Neuron (in vitro differentiated cells): ENCODE results near the gene GREB1.

Experiments
- H2AFZ ChIP-seq: one replicate; pipeline ENCODE4 v1.6.1; 2013; ENCODE audit warnings: low read depth, mild to moderate bottlenecking, inconsistent platforms, low read length, moderate library complexity
- H3K27me3 ChIP-seq: one replicate; pipeline ENCODE4 v1.6.1; 2013; ENCODE audit warnings: low read length; ENCODE audit not compliant: insufficient read depth
- H3K36me3 ChIP-seq: one replicate; pipeline ENCODE4 v1.6.1; 2013; ENCODE audit warnings: low read length; ENCODE audit not compliant: insufficient read depth
- H3K4me1 ChIP-seq: one replicate; pipeline ENCODE4 v1.6.1; 2013; ENCODE audit warnings: low read length; ENCODE audit not compliant: insufficient read depth
- H3K4me3 ChIP-seq: 2 replicates; pipeline ENCODE4 v1.5.1; 2013; ENCODE audit warnings: mild to moderate bottlenecking, low read length, moderate library complexity
- H3K9me3 ChIP-seq: one replicate; pipeline ENCODE4 v1.6.1; 2013; ENCODE audit warnings: low read length

GREB1 gene

DNA sequence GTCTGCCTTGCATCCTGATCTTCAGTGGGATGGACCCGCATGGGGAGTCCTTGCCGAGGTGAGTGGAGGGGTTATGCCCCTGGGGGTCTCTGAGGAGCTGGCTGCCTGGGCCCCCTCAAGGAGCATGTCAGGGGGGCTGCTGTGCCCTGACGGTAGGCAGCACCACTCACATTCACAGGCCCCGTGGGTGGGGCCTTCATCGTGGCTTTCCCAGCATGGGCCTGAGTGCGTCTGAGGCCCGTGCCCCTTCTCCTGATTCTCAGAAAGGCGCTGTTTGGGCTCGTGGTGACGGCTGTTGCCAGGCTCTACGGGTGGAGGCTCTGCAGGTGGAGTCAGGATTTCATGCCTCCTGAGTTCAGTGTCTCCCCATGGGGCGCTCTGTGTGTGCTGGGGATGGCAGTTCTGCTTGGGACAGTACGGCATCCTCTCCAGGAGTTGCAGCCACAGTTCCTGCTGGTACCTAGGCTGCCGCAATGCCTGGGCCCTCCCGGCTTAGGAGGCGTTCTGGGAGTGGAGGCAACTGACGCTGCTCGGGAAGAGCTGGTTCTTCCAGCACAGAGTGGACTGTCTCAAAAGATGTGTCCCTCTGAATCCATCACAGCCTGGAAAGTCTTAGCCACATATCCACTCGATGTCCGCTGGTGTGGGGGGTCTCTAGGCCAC lies 78.8 kb downstream of the GREB1 start:
- Histone ChIP-seq H3K27me3 (no peaks in the 10 kb centered on the region), H3K9me3 (no peaks in the 10 kb centered on the region), H2AFZ (no peak overlapping the region), H3K36me3 (peaks cover 87% of the 10 kb centered on the region), H3K4me3 (no peak overlapping the region), H3K4me1 (no peaks in the 10 kb centered on the region)

DNA sequence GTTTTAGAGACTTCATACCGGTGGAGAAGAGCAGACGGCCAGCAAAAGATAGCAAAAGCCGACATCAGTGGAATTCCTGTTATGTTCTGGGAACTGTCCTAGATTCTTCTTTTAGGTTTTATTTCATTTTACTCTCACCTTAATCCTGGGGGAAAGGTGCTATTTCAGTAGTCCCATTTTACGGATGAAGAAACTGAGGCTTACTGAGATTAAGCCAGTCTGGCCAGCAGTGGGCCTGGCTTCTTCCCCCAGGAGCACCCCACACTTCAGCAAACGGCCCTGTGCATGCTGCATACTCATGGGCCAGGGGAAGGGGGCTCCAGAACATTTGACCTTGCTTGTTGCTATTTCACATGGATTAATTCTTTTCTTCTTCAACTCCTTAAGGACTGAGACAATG lies 79.5 kb downstream of the GREB1 start:
- Histone ChIP-seq H3K4me1 (no peaks in the 10 kb centered on the region), H3K36me3 (peaks cover 91% of the 10 kb centered on the region), H3K27me3 (no peaks in the 10 kb centered on the region), H3K4me3 (no peak overlapping the region), H2AFZ (no peak overlapping the region), H3K9me3 (no peaks in the 10 kb centered on the region)

DNA sequence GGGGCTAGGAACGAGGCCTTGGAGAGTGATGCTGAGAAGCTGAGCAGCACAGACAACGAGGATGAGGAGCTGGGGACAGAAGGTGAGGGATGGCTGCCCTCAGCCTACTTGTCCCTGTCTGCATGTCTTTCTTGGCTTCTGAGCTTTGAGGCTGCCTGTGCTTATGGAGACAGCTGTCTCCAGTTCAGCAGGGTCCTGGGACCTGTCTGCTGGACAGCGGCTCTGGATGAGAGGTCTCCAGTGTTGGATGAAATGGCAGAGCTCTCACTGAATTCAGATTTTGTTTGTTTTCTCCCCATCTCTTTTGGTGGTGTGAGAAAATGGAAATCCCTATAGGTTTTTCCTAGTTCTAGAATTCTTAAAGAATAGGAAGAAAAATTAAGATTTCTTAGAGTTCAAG lies 81.4 kb downstream of the GREB1 start:
- Histone ChIP-seq H2AFZ (no peak overlapping the region), H3K36me3 (peaks cover 89% of the 10 kb centered on the region)

DNA sequence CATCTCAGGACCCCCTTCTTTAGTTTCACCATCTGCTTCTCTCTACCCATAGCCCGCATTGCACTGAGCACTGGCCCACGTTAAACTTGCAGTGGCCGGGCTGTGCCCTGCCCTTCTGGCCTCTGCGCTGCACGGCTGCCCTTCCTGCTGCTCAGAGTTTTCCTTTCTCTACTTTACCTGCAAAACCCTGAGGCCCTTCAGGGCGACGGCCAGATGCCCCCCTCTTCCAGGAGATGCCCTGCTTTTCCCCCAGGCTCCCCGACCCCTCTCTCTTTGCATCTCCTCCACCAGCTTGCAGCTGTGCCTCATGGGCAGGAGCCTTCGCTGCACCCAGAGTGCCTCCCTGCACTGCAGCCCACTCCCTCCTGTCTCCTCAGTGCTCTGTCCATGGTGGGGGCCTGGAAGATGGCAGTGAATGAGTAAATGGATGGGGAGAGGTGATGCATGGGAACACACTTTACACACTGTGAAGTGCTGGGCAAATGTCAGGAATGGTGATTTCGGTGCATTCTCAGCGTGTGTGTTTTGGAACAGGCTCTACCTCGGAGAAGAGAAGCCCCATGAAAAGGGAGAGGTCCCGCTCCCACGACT lies 82.3 kb downstream of the GREB1 start:
- Histone ChIP-seq H3K4me1 (no peaks in the 10 kb centered on the region), H3K36me3 (peaks cover 89% of the 10 kb centered on the region)

More for the DNA sequence above, 81.4 kb downstream of the GREB1 start:
- Histone ChIP-seq H3K27me3 (no peaks in the 10 kb centered on the region), H3K9me3 (no peaks in the 10 kb centered on the region), H3K4me1 (no peaks in the 10 kb centered on the region), H3K4me3 (no peak overlapping the region)

DNA sequence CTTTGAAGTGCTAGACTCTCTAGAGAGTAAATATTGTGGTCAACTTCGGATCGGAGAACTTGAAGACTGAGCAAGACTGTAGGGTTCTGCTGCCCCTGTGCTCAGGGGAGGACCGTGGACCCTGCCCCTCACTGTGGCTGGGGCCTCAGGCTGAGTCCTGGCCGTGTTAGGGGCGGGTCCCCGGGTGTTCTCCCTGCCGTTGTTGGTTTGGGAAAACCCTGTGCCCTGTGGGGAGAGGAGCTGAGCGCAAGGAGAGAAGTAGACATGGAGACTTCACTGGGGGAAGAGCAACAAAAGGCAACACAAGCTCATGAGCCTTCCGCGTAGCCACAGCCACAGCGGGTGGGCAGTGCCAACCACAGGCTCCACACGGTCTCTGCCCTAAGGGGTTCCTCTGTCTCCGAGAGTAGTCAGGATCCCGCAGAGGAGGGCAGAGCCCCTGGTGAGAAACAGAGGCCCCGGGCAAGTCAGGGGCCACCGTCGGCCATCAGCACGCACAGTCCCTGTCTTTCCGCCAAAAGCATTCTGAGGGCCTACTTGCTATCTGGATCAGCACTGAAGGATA lies 83.1 kb downstream of the GREB1 start:
- no peaks in the 10 kb centered on the region for H3K9me3 ChIP-seq
- H3K4me1 ChIP-seq: no peaks in the 10 kb centered on the region
- H3K4me3 ChIP-seq: no peak overlapping the region
- no peak overlapping the region for H2AFZ ChIP-seq
- no peaks in the 10 kb centered on the region for H3K27me3 ChIP-seq
- H3K36me3 ChIP-seq: peaks cover 88% of the 10 kb centered on the region

More for the DNA sequence above, 82.3 kb downstream of the GREB1 start:
- Histone ChIP-seq H3K9me3 (no peaks in the 10 kb centered on the region), H3K4me3 (no peak overlapping the region), H3K27me3 (no peaks in the 10 kb centered on the region), H2AFZ (no peak overlapping the region)

DNA sequence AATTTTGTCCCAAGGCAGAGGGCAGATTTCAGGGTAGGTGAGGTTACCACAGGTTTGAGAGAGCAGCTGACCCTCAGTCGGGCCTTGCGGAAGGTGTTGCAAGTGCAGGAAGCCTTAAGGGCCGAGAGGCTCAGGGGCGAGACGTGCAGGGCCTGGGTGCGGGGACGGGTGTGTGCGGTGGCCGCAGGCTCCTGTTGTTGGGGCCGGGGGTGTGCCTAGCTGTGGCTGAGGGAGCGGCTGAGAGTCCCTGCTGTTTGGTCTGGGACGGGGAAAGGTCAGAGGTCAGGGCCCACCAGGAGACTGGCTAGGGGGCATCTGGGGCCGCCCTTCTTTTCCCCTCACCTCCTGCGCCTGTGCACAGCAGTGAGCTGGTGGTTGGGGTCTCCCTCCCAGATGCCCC lies 83.7 kb downstream of the GREB1 start:
- Histone ChIP-seq H3K9me3 (no peaks in the 10 kb centered on the region), H3K4me3 (no peak overlapping the region), H3K27me3 (no peaks in the 10 kb centered on the region), H3K4me1 (no peaks in the 10 kb centered on the region), H3K36me3 (peaks cover 88% of the 10 kb centered on the region), H2AFZ (no peak overlapping the region)

DNA sequence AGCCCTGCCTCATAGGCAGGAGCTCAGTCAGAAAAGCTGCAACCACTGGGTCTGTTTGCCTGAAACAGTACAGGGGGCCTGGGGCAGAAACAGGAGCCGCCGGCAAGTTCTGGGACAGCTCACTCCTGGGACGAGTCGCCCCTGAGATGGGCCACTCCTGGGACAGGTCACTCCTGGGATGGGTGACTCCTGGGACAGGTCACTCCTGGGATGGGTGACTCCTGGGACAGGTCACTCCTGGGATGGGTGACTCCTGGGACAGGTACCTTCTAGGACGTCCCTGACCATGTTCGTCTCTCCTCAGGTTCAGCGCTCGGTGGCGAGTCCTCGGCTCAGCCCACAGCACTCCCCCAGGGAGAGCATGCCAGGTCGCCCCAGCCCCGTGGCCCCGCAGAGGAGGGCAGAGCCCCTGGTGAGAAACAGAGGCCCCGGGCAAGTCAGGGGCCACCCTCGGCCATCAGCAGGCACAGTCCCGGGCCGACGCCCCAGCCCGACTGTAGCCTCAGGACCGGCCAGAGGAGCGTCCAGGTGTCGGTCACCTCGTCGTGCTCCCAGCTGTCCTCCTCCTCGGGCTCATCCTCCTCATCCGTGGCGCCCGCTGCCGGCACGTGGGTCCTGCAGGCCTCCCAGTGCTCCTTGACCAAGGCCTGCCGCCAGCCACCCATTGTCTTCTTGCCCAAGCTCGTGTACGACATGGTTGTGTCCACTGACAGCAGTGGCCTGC lies 84.3 kb downstream of the GREB1 start:
- Histone ChIP-seq H3K36me3 (peaks cover 88% of the 10 kb centered on the region), H3K9me3 (no peaks in the 10 kb centered on the region), H2AFZ (no peak overlapping the region), H3K27me3 (no peaks in the 10 kb centered on the region), H3K4me3 (no peak overlapping the region), H3K4me1 (no peaks in the 10 kb centered on the region)

DNA sequence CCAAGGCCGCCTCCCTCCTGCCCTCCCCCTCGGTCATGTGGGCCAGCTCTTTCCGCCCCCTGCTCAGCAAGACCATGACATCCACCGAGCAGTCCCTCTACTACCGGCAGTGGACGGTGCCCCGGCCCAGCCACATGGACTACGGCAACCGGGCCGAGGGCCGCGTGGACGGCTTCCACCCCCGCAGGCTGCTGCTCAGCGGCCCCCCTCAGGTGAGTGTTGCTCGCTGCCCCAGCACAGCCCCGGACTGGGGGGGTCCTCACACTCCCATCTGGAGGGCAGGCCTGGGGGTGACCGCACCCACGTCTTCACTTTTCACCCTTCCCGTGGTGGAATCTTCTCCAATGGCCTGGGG lies 84.8 kb downstream of the GREB1 start:
- H2AFZ ChIP-seq: no peak overlapping the region
- no peaks in the 10 kb centered on the region for H3K4me1 ChIP-seq
- no peaks in the 10 kb centered on the region for H3K9me3 ChIP-seq
- no peaks in the 10 kb centered on the region for H3K27me3 ChIP-seq
- no peak overlapping the region for H3K4me3 ChIP-seq
- H3K36me3 ChIP-seq: peaks cover 86% of the 10 kb centered on the region

DNA sequence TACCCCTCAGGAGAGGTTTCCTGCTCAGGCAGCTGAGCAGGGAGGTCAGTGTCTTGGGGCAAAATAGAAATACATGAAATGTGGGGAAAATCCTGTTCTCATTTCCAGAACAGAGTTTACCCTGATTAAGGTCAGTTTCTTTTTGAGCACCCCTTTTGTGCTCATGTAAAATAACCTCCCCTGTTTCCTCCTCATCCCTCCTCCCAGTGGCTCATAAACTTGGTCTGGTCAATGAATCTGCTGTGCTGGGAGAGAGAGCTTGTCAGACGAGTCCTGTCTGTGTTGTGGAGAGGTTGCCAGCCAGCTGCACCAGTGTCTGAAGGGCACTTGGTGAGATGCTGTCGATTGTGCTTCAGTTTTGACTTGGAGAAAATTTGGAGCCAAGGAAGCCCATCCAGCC lies 87.6 kb downstream of the GREB1 start:
- Histone ChIP-seq H3K9me3 (peaks cover under 1% of the 10 kb centered on the region), H3K4me1 (no peaks in the 10 kb centered on the region), H3K4me3 (no peak overlapping the region), H3K36me3 (peaks cover 85% of the 10 kb centered on the region), H3K27me3 (no peaks in the 10 kb centered on the region), H2AFZ (no peak overlapping the region)

DNA sequence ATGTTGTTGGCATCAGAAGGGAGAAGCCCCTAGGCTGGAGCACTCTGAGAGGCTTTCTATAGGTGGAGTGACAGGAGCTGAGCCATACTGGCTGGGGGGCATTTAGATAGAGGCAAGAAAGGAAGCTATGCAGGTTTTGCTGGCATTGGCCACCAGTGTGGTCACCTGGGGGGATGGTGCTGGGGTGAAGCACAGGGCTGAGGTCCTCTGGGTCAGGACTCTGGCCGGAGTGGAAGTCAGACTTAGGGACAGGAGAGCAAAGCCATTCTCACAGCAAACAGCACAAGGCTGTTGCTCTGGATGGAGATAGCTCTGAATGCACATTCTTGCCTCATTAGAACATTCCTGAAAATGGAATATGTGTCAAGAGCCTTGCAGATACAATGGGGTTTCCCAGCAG lies 88.8 kb downstream of the GREB1 start:
- no peaks in the 10 kb centered on the region for H3K27me3 ChIP-seq
- no peak overlapping the region for H2AFZ ChIP-seq
- H3K4me3 ChIP-seq: no peak overlapping the region
- H3K9me3 ChIP-seq: peaks cover 9% of the 10 kb centered on the region
- H3K36me3 ChIP-seq: peaks cover 85% of the 10 kb centered on the region
- no peaks in the 10 kb centered on the region for H3K4me1 ChIP-seq

DNA sequence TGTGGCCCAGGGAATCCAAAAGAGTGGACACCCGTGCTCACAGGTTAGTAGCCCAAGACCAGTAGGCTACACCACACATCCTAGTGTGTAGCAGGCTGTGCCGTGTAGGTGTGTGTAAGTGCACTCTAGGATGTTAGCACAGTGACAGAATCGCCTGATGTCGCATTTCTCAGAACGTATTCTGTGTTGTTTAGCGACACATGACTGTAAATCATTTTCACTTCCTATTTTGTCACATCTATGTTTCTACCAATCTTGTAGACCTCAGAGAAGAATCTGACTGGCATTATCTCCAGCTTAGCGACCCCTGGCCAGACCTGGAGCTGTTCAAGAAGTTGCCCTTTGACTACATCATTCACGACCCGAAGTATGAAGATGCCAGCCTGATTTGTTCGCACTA lies 91.0 kb downstream of the GREB1 start:
- Histone ChIP-seq H3K4me1 (no peaks in the 10 kb centered on the region), H3K9me3 (peaks cover 9% of the 10 kb centered on the region), H3K4me3 (no peak overlapping the region), H3K36me3 (peaks cover 87% of the 10 kb centered on the region), H3K27me3 (no peaks in the 10 kb centered on the region), H2AFZ (no peak overlapping the region)

DNA sequence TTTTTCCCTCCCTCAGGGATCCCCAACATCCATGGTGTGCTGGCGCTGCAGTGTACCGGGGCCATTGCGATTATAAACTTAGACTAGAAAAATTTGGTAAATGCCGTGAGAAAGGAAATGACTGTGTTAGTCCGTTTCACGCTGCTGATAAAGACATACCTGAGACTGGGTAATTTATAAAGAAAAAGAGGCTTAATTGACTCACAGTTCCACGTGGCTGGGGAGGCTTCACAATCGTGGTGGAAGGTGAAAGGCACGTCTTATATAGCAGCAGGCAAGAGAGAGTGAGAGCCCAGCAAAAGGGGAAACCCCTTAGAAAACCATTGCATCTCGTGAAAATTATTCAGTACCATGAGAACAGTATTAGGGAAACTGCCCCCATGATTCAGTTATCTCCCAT lies 91.8 kb downstream of the GREB1 start:
- H3K4me3 ChIP-seq: no peak overlapping the region
- H3K36me3 ChIP-seq: peaks cover 88% of the 10 kb centered on the region
- H3K4me1 ChIP-seq: no peaks in the 10 kb centered on the region
- no peak overlapping the region for H2AFZ ChIP-seq
- H3K9me3 ChIP-seq: peaks cover 9% of the 10 kb centered on the region
- no peaks in the 10 kb centered on the region for H3K27me3 ChIP-seq

DNA sequence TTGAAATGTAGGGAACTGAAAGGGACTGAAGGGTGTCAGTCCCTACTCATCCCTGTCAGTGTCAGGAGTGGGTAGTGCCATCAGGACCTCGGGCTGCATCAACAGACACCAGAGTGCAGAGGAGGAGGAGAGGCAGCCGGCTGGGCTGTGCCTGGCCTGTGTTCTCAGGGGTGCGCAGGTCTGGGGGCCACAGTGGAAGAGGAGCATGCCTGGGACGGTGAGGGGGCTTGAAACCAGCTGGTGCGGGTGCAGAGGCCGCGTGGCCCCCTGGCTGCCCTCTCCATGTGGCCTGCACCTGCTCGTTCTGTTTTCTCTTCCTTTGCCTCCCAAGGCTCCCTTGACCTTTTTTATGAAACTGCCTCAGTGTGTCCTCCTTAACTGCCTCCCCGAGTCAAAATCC lies 94.8 kb downstream of the GREB1 start:
- Histone ChIP-seq H3K4me1 (no peaks in the 10 kb centered on the region), H3K9me3 (peaks cover 9% of the 10 kb centered on the region), H3K27me3 (no peaks in the 10 kb centered on the region), H3K4me3 (no peak overlapping the region), H3K36me3 (peaks cover 88% of the 10 kb centered on the region), H2AFZ (no peak overlapping the region)
